HG03159 (cell line): ENCODE data around the gene CCDC92B.

Source experiments
- ATAC-seq: cut with Tn5 transposase; IDR thresholded peaks from one replicate; pipeline ENCODE4 v1.9.1; 2021; ENCODE audit warnings: mild to moderate bottlenecking, moderate library complexity; ENCODE audit not compliant: unreplicated experiment

CCDC92B gene

DNA sequence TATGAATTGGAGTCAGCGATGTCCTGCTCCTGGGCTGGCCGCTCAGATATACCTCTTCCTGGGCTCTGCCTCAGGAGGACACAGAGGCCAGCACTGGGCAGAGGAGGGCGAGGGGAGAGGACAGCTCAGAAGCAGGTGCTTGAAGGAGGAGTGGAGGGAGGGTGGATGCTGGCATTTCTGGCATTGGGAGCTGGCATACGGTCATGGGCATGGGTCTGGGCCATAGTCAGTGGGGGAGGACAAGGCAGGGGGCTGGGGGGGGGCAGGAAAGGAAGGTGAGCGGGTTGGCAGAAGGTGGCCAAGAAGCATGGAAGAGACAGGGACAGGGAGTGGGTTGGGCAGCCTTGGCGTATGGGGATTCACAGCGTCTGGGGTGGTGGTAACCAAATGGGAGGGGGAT lies 30.1 kb upstream of the CCDC92B start:
- ATAC-seq = no peak

DNA sequence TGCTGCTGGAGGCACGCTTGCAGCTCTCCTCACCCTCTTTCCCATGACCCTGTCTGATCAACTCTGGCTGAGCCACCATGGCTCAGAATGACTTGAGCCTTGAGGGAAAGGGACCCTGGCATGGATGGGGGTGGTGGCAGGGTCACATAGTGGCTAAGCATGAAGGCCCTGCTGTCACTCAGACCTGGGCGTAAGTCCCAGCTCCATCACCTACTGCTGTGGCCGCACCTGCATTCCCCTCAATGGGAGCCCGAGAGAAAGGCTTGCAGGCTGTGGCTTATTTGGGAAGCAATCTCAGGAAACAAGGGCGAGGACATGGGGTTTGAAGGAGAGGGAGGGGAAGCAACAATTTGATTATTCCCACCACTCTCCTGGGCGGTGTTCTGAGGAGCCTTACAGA lies 29.0 kb upstream of the CCDC92B start:
- ATAC-seq = no peak

DNA sequence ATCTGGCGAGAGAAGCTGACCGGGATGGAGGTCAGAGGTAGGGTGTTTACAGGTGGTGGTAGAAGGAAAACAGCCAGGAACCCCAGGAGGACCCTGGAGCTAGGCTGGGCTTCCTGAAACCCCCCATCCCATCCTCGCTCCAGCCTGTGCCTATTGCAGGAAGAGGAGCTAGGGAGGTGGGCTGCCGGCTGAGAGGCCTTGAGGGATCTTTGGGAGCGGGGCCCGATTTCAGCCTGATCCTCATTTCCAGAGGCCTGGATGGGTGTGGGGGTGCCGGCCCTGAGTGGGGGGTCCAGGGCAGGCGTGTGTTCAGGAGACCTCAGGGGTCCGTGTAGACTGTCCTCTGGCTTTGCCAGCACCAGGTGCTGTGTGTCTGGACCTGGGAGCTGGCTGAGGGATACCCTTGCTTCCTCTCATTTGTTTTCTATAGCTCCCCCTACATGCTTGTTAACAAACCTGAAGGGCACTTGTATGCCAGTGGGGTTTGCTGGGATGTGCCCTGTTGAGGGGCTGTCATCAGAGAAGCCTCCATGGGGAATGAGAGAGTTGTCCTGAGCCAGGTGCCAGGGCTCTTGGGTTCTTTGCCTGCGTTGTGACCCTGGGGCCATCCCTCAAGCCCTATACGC lies 27.9 kb upstream of the CCDC92B start:
- no peak for ATAC-seq

GRCh38 chr17:2776589-2777241 lies 27.3 kb upstream of the CCDC92B start:
- ATAC-seq = no peak

DNA sequence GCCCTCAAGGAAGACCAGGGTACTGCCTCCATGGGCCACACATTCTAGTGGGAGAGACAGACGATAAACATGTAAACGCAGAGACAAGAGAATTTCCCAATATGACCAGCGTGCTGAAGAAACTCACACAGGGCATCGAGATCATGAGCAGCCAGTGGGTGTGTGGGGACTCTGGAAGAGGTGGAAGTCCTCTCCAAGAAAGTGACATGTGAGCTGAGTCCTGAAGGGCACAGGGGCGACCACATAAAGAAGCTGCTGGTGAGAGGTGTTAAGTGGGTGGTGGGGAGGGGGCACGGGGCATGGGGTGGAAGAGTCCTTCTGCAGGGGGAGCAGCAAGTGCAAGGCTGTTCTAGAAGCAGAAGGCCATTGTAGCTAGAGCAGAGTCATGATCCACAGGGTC lies 25.8 kb upstream of the CCDC92B start:
- ATAC-seq = no peak

DNA sequence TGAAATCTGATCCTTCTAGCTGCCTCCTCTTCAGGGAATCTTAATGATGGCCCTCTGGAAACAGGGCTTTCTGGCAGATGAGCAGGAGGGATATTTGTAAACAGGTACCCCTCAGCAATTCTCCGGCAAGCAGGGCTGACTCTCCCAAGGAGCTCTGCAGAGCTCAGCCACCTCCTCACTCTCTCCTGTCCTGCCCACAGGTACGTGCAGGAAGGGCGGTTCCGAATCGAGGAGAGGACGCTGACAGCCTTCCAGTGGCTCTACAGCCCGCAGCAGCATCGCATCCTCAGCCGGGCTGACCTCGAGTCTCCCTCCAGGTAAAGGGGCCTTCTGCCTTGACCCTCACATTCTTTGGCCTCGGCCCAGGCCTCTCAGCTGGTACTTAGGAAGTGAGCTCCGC lies 20.7 kb upstream of the CCDC92B start:
- ATAC-seq = no peak

GRCh38 chr17:2758870-2759269 lies 9.4 kb upstream of the CCDC92B start:
- no peak for ATAC-seq

DNA sequence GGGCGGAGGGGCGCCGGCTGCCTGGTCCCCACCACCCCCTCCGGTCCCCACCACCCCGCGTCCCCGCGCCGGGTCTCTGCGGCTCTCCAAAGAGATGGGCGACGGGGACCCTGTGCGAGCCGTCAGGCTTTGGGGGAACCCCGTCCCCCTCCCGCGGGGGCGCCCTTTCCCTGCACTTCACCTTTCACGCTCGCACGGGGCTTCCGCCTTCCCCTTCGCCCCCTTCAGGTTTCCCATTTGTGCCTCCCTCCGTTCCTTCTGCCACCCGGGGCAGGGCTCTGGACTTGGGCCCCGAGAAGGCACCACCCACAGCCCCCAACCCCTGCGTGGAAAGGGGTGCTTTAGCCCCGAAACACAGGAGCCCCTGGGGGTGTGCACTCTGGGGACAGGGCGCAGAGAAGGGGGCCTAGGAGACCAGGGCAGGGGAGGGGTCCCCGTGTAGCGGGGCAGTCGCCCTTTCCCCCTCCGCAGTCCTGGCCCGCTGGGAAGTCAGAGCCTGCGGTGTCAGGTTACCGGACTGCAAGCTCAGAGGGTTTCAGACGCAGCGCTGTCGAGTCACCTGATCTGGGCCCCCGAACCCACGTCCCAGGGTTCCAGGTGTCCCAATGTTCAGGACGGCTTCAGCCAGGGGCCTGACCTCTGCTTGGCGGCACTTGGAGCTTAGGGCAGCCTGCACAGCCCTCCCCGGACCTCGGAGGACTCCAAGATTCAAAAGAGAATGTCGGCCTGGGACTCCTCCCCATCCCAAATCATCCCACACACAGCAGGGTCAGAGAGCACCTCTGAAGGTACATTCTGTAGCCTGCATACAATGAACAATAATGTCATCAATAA lies 6.7 kb upstream of the CCDC92B start:
- ATAC-seq = no peak

DNA sequence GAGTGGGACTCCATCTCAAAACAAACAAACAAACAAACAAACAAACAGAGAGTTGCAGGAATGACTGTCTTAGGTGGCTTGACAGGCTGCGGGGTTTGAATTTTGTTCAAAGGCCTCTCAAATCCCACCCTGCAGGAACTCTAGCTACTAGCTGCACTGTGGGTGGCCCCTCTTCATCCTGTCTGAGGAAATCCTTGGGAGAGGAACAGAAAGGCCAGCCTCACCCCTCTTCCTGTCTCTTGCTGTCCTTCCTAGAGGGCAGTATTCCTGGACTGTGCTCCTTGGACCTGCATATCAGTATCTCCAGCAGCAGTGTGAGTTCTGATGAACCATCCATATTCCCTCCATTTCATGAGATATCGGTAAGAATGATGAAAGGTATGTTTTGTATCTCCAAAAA lies 2.0 kb upstream of the CCDC92B start:
- no peak for ATAC-seq

- ATAC-seq = no peak
Measured at GRCh38 chr17:2750721-2751120, 1.3 kb upstream of the CCDC92B start.

DNA sequence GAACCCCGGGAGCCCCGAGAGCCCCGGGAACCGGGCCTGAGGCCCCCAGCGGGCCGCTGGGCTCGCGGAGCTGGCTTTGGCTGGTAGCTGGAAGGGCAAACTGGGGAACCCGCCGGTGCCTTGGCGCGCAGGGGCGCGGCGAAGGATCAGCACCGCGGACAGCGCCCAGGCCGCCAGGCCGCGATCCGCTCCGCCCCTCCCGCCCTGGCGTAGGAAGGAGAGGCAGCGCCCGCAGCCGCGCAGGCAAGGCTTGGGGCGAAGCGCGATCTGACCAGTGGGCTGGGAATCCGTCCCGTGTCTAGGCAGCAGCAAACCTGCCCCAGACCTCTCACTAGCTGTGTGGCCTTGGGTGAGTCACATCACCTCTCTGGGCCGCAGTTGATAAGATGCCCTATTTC lies 331 bp upstream of the CCDC92B start:
- no peak for ATAC-seq

DNA sequence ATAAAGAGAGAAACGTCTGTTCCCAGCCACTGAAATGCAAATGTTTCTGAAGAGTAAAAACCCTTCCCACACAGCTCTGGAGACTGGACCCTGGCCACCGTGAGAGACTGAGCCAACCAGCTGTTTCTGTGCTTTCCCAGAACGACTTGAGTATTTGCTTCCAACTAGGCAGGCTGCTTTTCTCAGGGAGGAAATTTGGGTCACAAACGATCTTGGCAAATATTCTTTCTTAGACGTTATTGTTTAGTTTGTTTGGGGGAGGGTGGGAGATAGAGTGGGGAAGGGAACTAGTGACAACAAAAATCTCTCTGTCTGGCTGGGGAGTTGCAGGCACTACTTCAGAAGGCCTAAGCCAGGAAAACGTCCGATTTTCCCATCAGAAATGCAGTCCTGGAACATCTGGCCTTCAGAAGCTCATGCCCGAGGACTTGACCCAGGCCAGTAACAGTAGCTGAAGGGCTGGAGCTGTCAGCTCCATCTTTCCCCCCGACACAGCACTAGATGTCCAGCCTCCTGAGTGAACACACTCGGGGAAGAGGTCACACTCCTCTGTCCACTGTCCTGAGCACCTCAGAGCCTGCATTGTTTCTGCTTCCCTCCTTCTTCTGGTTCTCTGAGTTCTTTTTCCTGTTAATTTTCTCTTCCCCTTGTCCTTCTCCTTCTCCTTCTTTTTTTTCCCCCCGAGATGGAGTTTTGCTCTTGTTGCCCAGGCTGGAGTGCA lies 4.0 kb downstream of the CCDC92B start:
- ATAC-seq = no peak

- no peak for ATAC-seq
Measured at GRCh38 chr17:2737693-2738092, 11.8 kb downstream of the CCDC92B start.

GRCh38 chr17:2736956-2737355 lies 12.5 kb downstream of the CCDC92B start:
- no peak for ATAC-seq

DNA sequence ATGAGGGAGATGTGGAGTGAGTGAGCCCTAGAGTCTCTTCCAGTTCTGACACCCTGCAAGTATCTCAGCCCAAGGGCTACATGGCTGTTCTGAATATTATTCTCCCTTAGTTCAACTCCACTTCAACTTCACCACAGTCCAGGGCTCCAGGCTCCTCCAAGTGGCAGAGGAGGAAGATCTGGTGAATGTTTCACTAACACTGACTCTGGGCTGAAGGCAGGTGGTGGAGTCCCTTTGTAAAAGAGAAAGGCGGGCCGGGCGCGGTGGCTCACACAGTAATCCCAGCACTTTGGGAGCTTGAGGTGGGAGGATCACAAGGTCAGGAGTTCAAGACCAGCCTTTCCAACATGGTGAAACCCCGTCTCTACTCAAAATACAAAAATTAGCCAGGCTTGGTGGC lies 13.6 kb downstream of the CCDC92B start:
- ATAC-seq = no peak

GRCh38 chr17:2734939-2735338 lies 14.5 kb downstream of the CCDC92B start:
- no peak for ATAC-seq

- no peak for ATAC-seq
Measured at GRCh38 chr17:2731807-2732206, 17.6 kb downstream of the CCDC92B start.

DNA sequence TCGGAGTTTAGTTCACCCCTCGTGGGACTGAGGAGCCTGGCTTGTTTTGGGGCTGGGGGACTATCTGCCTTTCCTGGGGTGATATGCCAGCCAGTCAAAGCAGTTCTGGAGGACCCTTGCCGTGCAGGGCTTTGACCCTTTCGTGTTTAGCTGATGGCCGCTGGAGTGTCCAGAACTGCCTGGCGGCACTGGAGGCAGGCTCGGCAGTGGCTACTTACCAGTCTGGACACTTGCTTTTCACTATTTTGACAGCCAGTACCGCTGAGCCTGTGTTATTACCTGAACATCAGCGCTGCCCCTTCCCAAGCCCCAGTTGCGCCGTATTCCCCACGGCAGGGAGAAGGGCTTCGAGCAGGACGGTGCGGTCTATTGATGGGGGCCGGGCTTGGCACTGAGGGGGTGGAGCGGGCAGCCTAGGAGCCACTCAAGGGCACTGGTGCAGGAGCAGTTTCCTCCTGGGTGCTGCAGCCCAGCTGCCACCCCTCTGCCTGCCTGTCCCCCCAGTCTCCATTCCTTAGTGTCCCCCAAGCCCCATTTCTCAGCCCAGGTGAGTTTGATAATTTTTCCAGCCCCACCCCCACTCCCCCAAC lies 18.6 kb downstream of the CCDC92B start:
- ATAC-seq = no peak

GRCh38 chr17:2724784-2725164 lies 24.7 kb downstream of the CCDC92B start:
- no peak for ATAC-seq

- ATAC-seq = no peak
Measured at GRCh38 chr17:2723997-2724783, 25.3 kb downstream of the CCDC92B start.
